GM18520 (cell line): ENCODE measurements around the gene TMA7.
A peak's percentile ranks its signal among the peaks of the same experiment; 100 is the strongest.
"Not testable (repeated sequence)": the region's sequence is repeated elsewhere in the genome, so short reads cannot be mapped to it uniquely, and the experiment has no call there.

ENCODE experiments used
- ATAC-seq: cut with Tn5 transposase; IDR thresholded peaks from one replicate; pipeline ENCODE4 v1.9.1; 2021; ENCODE audit not compliant: unreplicated experiment

Gene TMA7

GRCh38 chr3:48439820-48440589 is at the start of gene TMA7, which contains the start of gene CCDC51:
TMA7 (plus strand) TSS chr3:48440257; CDS start chr3:48440297, 40 bp downstream.
CCDC51 (minus strand) TSS chr3:48440119; CDS start chr3:48435128, 4,991 bp downstream.
- ATAC-seq, result peak; percentile 91

GRCh38 chr3:48394391-48394790 is 45.7 kb upstream of the TMA7 start:
- ATAC-seq, result no peak

GRCh38 chr3:48395714-48396113 is 44.3 kb upstream of the TMA7 start:
- ATAC-seq, result no peak

DNA sequence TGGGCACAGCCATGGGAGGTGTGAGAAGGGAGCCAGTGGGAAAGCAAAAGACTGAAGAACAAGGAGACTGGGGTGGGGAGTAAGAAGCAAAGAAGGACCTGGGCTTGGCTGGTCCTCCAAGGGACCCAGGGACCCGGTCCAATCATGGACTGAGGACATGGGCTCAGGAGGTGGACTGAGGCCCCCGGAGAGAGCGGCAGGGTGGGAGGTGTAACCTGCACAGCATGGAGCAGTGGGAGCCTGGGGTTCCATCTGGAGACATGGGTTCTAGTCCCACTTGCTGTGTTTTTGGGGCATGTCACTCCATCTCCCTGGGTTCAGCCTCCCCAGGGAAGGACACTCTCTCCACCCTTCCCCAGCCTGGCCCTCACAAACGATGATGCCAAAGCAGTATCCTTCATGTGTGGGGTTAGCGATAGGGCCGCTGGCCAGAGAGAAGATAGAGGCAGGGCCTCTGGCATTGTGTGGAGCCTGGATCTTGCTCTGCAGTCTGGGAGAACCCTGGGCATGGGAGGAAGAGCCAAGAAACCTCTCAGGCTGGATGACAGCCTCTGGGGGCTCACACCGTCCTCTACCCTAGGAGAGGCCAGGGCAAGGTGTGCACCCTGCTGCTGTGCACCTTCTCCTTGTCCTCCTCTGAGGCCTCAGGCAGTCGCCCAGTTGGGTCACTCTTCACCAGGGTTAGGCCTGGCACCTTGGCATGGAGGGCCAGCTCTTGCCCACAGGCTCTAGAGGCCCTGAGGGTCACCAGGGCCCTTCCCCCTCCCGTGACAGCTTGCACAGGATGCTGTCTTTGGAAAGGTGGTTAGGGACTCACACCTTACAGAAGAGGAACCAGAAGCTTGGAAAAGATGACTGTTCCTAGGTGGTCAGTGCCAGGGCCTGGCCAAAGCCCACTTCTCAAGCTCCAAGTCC is 42.0 kb upstream of the TMA7 start:
- ATAC-seq, result no peak

GRCh38 chr3:48398701-48399386 is 41.2 kb upstream of the TMA7 start:
- no peak for ATAC-seq

- ATAC-seq, result no peak
Observed at GRCh38 chr3:48399387-48400172, 40.5 kb upstream of the TMA7 start.

- no peak for ATAC-seq
Observed at GRCh38 chr3:48400824-48401433, 39.1 kb upstream of the TMA7 start.

DNA sequence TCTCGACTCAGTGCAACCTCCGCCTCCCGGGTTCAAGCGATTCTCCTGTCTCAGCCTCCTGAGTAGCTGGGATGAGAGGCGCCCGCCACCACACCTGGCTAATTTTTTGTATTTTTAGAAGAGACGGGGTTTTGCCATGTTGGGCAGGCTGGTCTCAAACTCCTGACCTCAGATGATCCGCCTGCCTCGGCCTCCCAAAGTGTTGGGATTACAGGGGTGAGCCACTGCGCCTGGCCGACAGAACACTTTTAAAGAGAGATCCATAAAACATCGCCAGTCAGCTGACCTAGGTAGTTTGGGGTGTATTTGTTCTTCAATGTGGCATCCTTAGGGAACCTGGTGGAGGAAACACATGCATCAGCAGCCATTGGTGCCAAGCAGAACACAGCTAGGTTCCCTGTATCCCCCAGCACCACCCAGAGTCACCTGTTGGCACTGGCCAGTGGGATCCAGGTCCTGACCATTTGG is 38.6 kb upstream of the TMA7 start:
- ATAC-seq, result not testable (repeated sequence)

- ATAC-seq, result no peak
Observed at GRCh38 chr3:48402281-48402732, 37.8 kb upstream of the TMA7 start.

- no peak for ATAC-seq
Observed at GRCh38 chr3:48402907-48403306, 37.1 kb upstream of the TMA7 start.

- ATAC-seq, result no peak
Observed at GRCh38 chr3:48403533-48404439, 36.3 kb upstream of the TMA7 start.

DNA sequence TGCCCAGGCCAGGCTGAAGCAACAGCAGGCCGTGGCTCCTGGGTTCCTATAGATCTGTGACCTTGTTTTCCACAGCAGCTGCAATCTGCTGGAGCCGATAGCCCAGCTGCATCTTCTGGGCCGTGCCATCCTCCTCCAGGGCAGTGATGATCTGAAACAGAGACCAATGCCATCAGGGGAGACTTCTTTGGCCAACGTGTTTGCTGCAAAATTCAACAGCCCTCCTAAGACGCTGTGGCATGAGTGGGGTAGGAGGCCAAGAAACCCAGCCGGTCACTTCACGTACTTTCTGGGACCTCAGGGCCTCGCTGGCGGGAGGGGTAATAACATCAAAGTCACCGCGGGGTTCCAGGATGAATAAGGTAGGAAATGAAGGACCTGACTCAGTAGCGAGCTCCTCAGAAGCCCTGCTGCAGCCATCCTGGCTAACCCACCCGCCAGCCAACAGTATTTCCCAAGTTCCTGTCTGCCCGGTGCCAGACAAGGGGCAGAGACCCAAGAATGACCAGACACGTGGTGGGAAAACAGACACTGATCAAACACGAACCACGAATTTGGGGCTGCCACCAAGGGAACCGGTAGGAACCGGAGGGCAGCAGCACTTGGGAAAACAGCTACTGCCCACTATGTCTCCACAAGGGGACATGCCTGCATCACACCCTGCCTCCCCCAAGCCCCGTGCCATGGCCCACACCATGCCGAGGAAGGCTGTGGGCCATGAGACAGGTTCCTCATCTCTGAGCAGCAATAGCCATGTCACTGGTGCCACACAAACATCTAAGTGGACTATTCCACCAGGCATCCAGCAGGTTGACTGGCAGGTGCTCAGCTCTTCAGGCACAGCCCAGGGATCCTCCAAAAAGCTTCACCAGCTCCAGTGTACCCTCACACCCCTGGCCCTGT is 35.4 kb upstream of the TMA7 start:
- no peak for ATAC-seq

- no peak for ATAC-seq
Observed at GRCh38 chr3:48405343-48405881, 34.6 kb upstream of the TMA7 start.

GRCh38 chr3:48405971-48406370 is 34.1 kb upstream of the TMA7 start:
- ATAC-seq, result no peak

- no peak for ATAC-seq
Observed at GRCh38 chr3:48406443-48407431, 33.3 kb upstream of the TMA7 start.

- no peak for ATAC-seq
Observed at GRCh38 chr3:48407542-48408099, 32.4 kb upstream of the TMA7 start.
